ENCODE measurements around the gene BTRC. TPM values are rescaled to one million over a fixed set of nuclear protein-coding genes. Genes with fewer than 3 reads are reported as not detected.

The BTRC gene
- polyA plus RNA-seq, 1 experiment, result 23.2 TPM

DNA sequence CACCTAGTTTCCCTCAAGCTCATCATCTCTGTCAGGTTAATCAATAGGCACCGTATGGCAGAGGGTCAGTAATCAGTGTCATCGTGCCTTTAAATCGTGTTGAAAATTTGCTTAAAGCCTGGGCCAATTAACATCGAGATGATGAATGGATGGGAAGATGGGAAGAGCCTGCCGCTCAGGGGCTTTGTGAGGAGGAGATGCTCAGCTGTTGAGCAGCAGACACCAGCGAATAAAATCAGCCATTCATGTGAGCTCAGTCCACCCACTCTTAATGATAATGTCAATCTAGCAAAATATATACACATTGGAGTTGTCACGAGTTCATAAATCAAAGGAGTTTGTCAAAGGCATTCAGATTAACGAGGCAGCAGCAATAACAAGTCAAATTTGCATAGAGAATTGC is 97.7 kb downstream of the BTRC start:
- CTCF ChIA-PET, result interaction anchor here (0.5 to 3.1 kb wide), 6 partner anchors 8 to 437 kb away, joined by 3 to 15 read pairs (median 3); no protein-coding TSS in a partner anchor

DNA sequence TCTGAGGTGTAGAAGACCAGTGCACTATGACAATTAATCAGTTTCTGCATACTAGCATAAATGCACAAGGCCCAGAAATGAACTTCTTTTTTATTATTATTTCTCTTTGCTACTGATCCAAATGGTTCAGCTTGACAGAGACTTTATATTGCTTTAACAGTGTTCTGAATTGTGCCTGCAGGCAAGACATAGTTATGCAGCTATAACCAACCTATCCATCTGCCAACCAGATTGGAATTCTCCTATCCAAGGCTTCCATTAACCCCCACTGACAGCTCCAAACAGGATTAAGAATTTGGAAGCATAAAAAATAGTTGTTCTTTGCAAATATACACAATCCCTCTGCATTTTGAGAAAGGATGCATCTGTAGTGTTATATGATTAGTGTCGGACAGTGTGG is 98.2 kb downstream of the BTRC start:
- POLR2A ChIA-PET, result no interaction called here
- no peak overlapping the region for H3K27ac ChIP-seq (ENCODE audit: low read depth, low read length)
- no peak for DNase-seq (ENCODE audit: low read depth, low spot score)
- no peaks in the 10 kb centered on the region for H3K27me3 ChIP-seq (ENCODE audit: control insufficient read depth, insufficient read depth, low read length)
- CTCF ChIA-PET, result interaction anchor here (0.5 to 5.4 kb wide), 5 partner anchors 8 to 438 kb away, joined by 3 to 68 read pairs (median 3); no protein-coding TSS in a partner anchor
- no peaks in the 10 kb centered on the region for H3K9me3 ChIP-seq (ENCODE audit: control insufficient read depth, insufficient read depth, low read length)
- TF ChIP-seq, protein P1, sequence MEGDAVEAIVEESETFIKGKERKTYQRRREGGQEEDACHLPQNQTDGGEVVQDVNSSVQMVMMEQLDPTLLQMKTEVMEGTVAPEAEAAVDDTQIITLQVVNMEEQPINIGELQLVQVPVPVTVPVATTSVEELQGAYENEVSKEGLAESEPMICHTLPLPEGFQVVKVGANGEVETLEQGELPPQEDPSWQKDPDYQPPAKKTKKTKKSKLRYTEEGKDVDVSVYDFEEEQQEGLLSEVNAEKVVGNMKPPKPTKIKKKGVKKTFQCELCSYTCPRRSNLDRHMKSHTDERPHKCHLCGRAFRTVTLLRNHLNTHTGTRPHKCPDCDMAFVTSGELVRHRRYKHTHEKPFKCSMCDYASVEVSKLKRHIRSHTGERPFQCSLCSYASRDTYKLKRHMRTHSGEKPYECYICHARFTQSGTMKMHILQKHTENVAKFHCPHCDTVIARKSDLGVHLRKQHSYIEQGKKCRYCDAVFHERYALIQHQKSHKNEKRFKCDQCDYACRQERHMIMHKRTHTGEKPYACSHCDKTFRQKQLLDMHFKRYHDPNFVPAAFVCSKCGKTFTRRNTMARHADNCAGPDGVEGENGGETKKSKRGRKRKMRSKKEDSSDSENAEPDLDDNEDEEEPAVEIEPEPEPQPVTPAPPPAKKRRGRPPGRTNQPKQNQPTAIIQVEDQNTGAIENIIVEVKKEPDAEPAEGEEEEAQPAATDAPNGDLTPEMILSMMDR (IDR thresholded peaks at IDR 0.05; ENCODE audit: low read depth, low read length), result no peak
- H3K4me3 ChIP-seq (ENCODE audit: low read depth, low read length), result no peak overlapping the region

More for the DNA sequence above, 97.7 kb downstream of the BTRC start:
- Histone ChIP-seq H3K9me3 (ENCODE audit: control insufficient read depth, insufficient read depth, low read length) (no peaks in the 10 kb centered on the region), H3K4me3 (ENCODE audit: low read depth, low read length) (no peak overlapping the region), H3K27ac (ENCODE audit: low read depth, low read length) (no peak overlapping the region), H3K27me3 (ENCODE audit: control insufficient read depth, insufficient read depth, low read length) (no peaks in the 10 kb centered on the region)
- DNase-seq (ENCODE audit: low read depth, low spot score), result no peak
- POLR2A ChIA-PET, result no interaction called here
- TF ChIP-seq, protein P1 (IDR thresholded peaks at IDR 0.05; ENCODE audit: low read depth, low read length), result no peak

DNA sequence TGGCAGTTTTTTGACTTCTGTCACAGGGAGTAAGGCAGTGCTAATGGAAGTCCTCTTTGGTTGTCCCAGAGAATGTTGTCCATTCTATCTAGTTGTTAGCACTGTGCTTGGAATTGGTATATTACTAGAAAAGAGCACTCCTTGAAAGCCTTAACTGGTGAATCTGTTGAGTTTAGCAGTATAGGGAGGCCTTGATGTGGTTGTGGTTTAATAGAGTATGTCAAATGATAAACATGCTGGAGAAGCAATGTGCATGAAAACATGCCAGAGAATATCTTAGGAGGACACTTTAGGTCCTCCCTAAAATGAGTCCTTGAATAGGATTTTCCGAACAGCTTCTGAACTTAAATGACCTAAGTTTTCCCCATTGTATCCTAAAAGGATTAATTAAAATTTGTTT is 98.6 kb downstream of the BTRC start:
- CTCF ChIA-PET, result interaction anchor here (2.8 to 5.4 kb wide), 3 partner anchors 9 to 238 kb away, joined by 11 to 68 read pairs (median 13); no protein-coding TSS in a partner anchor

DNA sequence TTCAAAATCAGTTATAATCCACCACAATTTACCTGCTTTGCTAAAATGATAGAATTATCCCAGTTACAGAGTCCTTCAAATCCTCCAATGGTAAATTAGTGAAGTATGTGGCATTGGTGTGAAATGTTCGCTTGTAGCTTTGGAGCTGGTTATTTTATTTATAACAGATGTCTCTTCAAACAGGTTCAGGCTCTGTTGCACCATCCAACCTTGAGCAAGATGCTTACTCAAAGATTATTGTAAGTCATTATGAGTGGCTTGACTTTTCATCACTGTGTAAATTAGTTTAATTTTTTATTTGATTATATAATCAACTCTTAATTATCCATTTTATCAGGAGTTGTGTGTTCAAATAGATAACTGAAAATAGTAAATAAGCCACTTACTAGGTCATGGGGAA is 99.4 kb downstream of the BTRC start:
- TF ChIP-seq, protein P1 (IDR thresholded peaks at IDR 0.05; ENCODE audit: low read depth, low read length), result no peak
- no peaks in the 10 kb centered on the region for H3K9me3 ChIP-seq (ENCODE audit: control insufficient read depth, insufficient read depth, low read length)
- no peaks in the 10 kb centered on the region for H3K27me3 ChIP-seq (ENCODE audit: control insufficient read depth, insufficient read depth, low read length)
- ChIA-PET POLR2A (interaction anchor here (0.5 kb wide), 1 partner anchor 162 kb away, joined by 4 read pairs; no protein-coding TSS in a partner anchor), CTCF (interaction anchor here (1.2 to 5.4 kb wide), 4 partner anchors 9 to 239 kb away, joined by 3 to 68 read pairs (median 12); no protein-coding TSS in a partner anchor)
- H3K27ac ChIP-seq (ENCODE audit: low read depth, low read length), result no peak overlapping the region
- no peak overlapping the region for H3K4me3 ChIP-seq (ENCODE audit: low read depth, low read length)
- no peak for DNase-seq (ENCODE audit: low read depth, low spot score)

More for the DNA sequence above, 98.6 kb downstream of the BTRC start:
- H3K9me3 ChIP-seq (ENCODE audit: control insufficient read depth, insufficient read depth, low read length), result no peaks in the 10 kb centered on the region
- H3K27ac ChIP-seq (ENCODE audit: low read depth, low read length), result no peak overlapping the region
- no peaks in the 10 kb centered on the region for H3K27me3 ChIP-seq (ENCODE audit: control insufficient read depth, insufficient read depth, low read length)
- POLR2A ChIA-PET, result interaction anchor here (0.5 kb wide), 1 partner anchor 161 kb away, joined by 4 read pairs; no protein-coding TSS in a partner anchor
- no peak overlapping the region for H3K4me3 ChIP-seq (ENCODE audit: low read depth, low read length)
- no peak for DNase-seq (ENCODE audit: low read depth, low spot score)
- TF ChIP-seq, protein P1 (IDR thresholded peaks at IDR 0.05; ENCODE audit: low read depth, low read length), result no peak
